ENCODE results near the gene CAMKMT.

CAMKMT gene

GRCh38 chr2:44740678-44741077, 378.9 kb downstream of the CAMKMT start:
- H3K27ac ChIP-seq: no peak overlapping the region
- no peak for TF ChIP-seq CTCF (IDR thresholded peaks at IDR 0.05)
- DNase-seq (ENCODE audit: low spot score): no peak
- no peak overlapping the region for H3K4me3 ChIP-seq

GRCh38 chr2:44741507-44741906, 379.8 kb downstream of the CAMKMT start:
- TF ChIP-seq CTCF (IDR thresholded peaks at IDR 0.05): no peak
- H3K4me3 ChIP-seq: no peak overlapping the region
- no peak for DNase-seq (ENCODE audit: low spot score)
- no peak overlapping the region for H3K27ac ChIP-seq

GRCh38 chr2:44742057-44742456, 380.3 kb downstream of the CAMKMT start:
- H3K4me3 ChIP-seq: no peak overlapping the region
- no peak for TF ChIP-seq CTCF (IDR thresholded peaks at IDR 0.05)
- H3K27ac ChIP-seq: no peak overlapping the region
- no peak for DNase-seq (ENCODE audit: low spot score)

- no peak for TF ChIP-seq CTCF (IDR thresholded peaks at IDR 0.05)
- no peak overlapping the region for H3K4me3 ChIP-seq
- no peak overlapping the region for H3K27ac ChIP-seq
- DNase-seq (ENCODE audit: low spot score): no peak
These were observed 381.7 kb downstream of the CAMKMT start for GRCh38 chr2:44743473-44743872.

GRCh38 chr2:44744961-44745892, 383.5 kb downstream of the CAMKMT start:
- no peak overlapping the region for H3K4me3 ChIP-seq
- no peak overlapping the region for H3K27ac ChIP-seq
- no peak for TF ChIP-seq CTCF (IDR thresholded peaks at IDR 0.05)
- DNase-seq (ENCODE audit: low spot score): no peak

GRCh38 chr2:44745922-44746766, 384.4 kb downstream of the CAMKMT start:
- Histone ChIP-seq H3K4me3 (no peak overlapping the region), H3K27ac (no peak overlapping the region)
- no peak for TF ChIP-seq CTCF (IDR thresholded peaks at IDR 0.05)
- no peak for DNase-seq (ENCODE audit: low spot score)
